ENCODE data around the gene JARID2. TPM values are rescaled to one million over a fixed set of nuclear protein-coding genes. Genes with fewer than 3 reads are reported as not detected.

The JARID2 gene
- total RNA-seq, 1 donor from 2014 or later, result 12.5 TPM

- no peaks in the 10 kb centered on the region for H3K9me3 Mint-ChIP-seq (ENCODE audit: unreplicated experiment)
- H3K27me3 Mint-ChIP-seq (ENCODE audit: unreplicated experiment), result no peaks in the 10 kb centered on the region
- no peaks in the 10 kb centered on the region for H3K36me3 Mint-ChIP-seq (ENCODE audit: unreplicated experiment)
Observed at GRCh38 chr6:15386110-15386755, 140.4 kb downstream of the JARID2 start.

GRCh38 chr6:15386756-15387112 lies 140.9 kb downstream of the JARID2 start:
- H3K9me3 Mint-ChIP-seq (ENCODE audit: unreplicated experiment), result no peaks in the 10 kb centered on the region
- H3K27me3 Mint-ChIP-seq (ENCODE audit: unreplicated experiment), result no peaks in the 10 kb centered on the region
- TF ChIP-seq CTCF (IDR thresholded peaks at IDR 0.05), result no peak
- H3K36me3 Mint-ChIP-seq (ENCODE audit: unreplicated experiment), result no peaks in the 10 kb centered on the region
- no peak overlapping the region for H3K4me3 Mint-ChIP-seq (ENCODE audit: unreplicated experiment)
- peaks cover 34% of the 10 kb centered on the region for H3K4me1 Mint-ChIP-seq (ENCODE audit: unreplicated experiment)
- H3K27ac Mint-ChIP-seq (ENCODE audit: unreplicated experiment), result no peak overlapping the region
- DNase-seq (ENCODE audit: extremely low spot score, unreplicated experiment), result no peak

More at GRCh38 chr6:15386110-15386755, 140.4 kb downstream of the JARID2 start:
- no peak overlapping the region for H3K4me3 Mint-ChIP-seq (ENCODE audit: unreplicated experiment)
- H3K4me1 Mint-ChIP-seq (ENCODE audit: unreplicated experiment), result peaks cover 29% of the 10 kb centered on the region
- TF ChIP-seq CTCF (IDR thresholded peaks at IDR 0.05), result no peak
- DNase-seq (ENCODE audit: extremely low spot score, unreplicated experiment), result no peak
- no peak overlapping the region for H3K27ac Mint-ChIP-seq (ENCODE audit: unreplicated experiment)

DNA sequence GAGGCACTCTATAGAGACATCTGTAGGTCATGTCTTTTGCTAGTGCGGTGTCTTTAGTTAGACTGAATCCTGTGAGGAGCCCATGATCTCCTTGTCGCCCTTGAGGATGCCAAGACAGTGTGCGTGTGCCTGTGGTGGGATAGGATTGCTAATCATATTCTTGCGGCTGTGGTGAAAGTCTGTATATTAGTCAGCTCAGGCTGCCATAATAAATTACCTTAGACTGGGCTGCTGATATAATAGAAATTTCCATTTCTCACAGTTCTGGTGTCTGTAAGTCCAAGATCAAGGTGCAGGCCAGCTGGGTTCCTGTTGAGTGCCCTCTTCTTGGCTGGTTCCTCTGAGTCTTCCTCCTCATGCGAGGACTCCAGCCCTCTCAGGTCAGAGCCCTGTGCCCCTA lies 141.2 kb downstream of the JARID2 start:
- no peak for TF ChIP-seq CTCF (IDR thresholded peaks at IDR 0.05)
- Mint-ChIP-seq H3K9me3 (ENCODE audit: unreplicated experiment) (no peaks in the 10 kb centered on the region), H3K4me1 (ENCODE audit: unreplicated experiment) (peaks cover 35% of the 10 kb centered on the region), H3K4me3 (ENCODE audit: unreplicated experiment) (no peak overlapping the region), H3K27me3 (ENCODE audit: unreplicated experiment) (no peaks in the 10 kb centered on the region), H3K36me3 (ENCODE audit: unreplicated experiment) (no peaks in the 10 kb centered on the region), H3K27ac (ENCODE audit: unreplicated experiment) (no peak overlapping the region)
- no peak for DNase-seq (ENCODE audit: extremely low spot score, unreplicated experiment)

DNA sequence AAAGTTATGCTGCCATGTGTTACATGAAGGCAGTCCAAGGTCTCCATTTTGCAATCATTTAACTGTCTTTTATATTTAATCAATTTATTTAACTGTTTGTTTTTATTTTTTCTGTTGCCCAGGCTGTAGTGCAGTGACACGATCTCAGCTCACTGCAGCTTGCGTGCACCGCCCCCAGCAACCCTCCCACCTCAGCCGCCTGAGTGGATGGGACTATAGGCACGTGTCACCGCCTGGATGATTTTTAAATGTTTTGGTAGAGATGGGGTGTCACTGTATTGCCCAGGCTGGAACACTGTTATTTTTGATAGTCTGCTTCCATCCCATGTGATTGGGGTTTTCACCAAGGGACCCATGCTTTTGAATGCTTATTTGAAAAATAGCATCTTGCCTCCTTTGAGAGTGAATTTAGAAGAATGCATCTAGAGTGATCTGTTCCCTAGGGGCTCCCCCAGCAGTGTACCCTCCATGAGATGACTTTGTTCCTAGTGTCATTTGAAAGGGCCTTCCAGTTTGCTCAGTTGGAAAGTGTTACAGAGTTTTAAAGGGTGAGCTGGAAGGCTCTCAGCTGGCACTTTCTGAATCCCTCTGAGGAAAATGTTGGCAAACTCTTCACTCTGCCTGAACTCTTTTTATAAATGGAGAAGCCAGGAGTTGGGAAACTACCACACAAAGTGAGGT lies 143.4 kb downstream of the JARID2 start:
- Mint-ChIP-seq H3K27me3 (ENCODE audit: unreplicated experiment) (no peaks in the 10 kb centered on the region), H3K4me1 (ENCODE audit: unreplicated experiment) (peaks cover 35% of the 10 kb centered on the region), H3K4me3 (ENCODE audit: unreplicated experiment) (no peak overlapping the region), H3K36me3 (ENCODE audit: unreplicated experiment) (no peaks in the 10 kb centered on the region), H3K9me3 (ENCODE audit: unreplicated experiment) (no peaks in the 10 kb centered on the region), H3K27ac (ENCODE audit: unreplicated experiment) (no peak overlapping the region)
- no peak for TF ChIP-seq CTCF (IDR thresholded peaks at IDR 0.05)
- DNase-seq (ENCODE audit: extremely low spot score, unreplicated experiment), result no peak

Measured in osteocyte (in vitro differentiated cells).